ENCODE results near the gene ADM5. TPM values are rescaled to one million over a fixed set of nuclear protein-coding genes. Genes with fewer than 3 reads are reported as not detected.
"Not testable (repeated sequence)": the region's sequence is repeated elsewhere in the genome, so short reads cannot be mapped to it uniquely, and the experiment has no call there.

Gene ADM5
- total RNA-seq, 2 experiments from 2014 or later: 1.4 to 1.8 TPM

DNA sequence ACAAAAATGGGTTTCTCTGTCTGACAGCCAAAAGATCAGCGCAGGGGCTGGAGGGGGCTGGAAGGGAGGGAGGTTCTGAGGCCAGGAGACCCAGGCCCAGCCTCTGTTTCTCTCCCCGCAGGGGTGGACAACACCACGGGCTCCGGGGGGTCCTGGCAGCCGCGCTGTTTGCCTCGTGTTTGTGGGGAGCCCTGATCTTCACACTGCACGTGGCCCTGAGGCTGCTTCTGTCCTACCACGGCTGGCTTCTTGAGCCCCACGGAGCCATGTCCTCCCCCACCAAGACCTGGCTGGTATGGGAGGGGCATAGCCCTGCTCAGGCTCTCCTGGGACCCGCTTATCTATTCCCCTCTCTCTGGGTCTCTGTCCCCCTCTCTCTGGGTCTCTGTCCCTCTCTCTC lies 11.2 kb downstream of the ADM5 start:
- no peaks in the 10 kb centered on the region for H3K9me3 Mint-ChIP-seq
- H3K27ac Mint-ChIP-seq: no peak overlapping the region
- H3K4me1 Mint-ChIP-seq (ENCODE audit: low read depth): no peaks in the 10 kb centered on the region
- intact Hi-C loops (cut with micrococcal nuclease): no loop called here
- H3K36me3 Mint-ChIP-seq (ENCODE audit: low read depth): no peaks in the 10 kb centered on the region
- CTCF ChIA-PET: no interaction called here
- H3K27me3 Mint-ChIP-seq (ENCODE audit: low read depth): no peaks in the 10 kb centered on the region
- no peak overlapping the region for H3K4me3 Mint-ChIP-seq
- DNase-seq: no peak

DNA sequence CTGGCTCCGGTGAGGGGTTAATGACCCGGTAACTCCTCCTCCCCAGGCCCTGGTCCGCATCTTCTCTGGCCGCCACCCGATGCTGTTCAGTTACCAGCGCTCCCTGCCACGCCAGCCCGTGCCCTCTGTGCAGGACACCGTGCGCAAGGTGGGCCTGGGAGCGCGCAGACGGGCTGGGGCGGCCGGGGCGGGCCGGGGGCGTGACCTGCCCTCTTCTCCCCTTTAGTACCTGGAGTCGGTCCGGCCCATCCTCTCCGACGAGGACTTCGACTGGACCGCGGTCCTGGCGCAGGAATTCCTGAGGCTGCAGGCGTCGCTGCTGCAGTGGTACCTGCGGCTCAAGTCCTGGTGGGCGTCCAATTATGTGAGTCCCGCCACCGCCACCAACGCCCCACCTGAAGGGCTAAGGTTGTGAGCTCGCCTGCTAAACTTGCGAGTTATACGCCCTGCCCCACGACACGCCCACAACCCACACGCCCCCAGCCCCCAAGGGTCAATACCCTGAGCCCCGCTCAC lies 11.9 kb downstream of the ADM5 start:
- H3K9me3 Mint-ChIP-seq: no peaks in the 10 kb centered on the region
- no peak overlapping the region for H3K4me3 Mint-ChIP-seq
- intact Hi-C loops (cut with micrococcal nuclease): no loop called here
- no peak overlapping the region for H3K27ac Mint-ChIP-seq
- H3K27me3 Mint-ChIP-seq (ENCODE audit: low read depth): no peaks in the 10 kb centered on the region
- H3K4me1 Mint-ChIP-seq (ENCODE audit: low read depth): no peaks in the 10 kb centered on the region
- no peak for DNase-seq
- H3K36me3 Mint-ChIP-seq (ENCODE audit: low read depth): no peaks in the 10 kb centered on the region
- CTCF ChIA-PET: no interaction called here

DNA sequence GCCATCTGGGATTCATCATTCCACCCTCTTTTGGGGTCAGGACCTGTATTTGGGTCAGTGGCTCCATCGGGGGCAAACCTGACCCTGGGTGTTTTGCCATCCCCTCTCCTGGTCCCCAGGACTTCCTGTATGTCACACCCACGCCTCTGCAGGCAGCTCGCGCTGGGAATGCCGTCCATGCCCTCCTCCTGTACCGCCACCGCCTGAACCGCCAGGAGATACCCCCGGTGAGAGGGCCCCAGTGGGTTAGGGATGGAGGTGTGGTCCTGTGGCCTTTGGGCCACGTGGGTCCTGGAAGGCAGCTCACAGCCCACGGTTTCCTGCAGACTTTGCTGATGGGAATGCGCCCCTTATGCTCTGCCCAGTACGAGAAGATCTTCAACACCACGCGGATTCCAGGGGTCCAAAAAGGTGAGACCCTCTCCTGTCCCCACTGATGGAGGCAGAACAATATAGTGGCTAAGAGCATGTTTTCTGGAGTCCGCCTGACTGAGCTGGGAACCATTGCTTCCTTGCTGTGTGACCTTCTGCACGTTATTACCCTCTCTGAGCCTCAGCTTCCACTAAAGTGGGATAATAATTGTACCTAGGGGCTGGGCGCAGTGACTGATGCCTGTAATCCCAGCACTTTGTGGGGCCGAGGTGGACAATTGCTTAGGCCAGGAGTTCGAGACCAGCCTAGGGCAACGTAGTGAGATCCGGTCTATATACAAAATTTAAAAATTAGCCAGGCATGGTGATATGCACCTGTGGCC lies 15.7 kb downstream of the ADM5 start:
- CTCF ChIA-PET: interaction anchor here (1.6 kb wide), 1 partner anchor 13 kb away, joined by 6 read pairs; no protein-coding TSS in a partner anchor
- intact Hi-C loops (cut with micrococcal nuclease): no loop called here
- Mint-ChIP-seq H3K9me3 (no peaks in the 10 kb centered on the region), H3K27ac (no peak overlapping the region), H3K27me3 (ENCODE audit: low read depth) (no peaks in the 10 kb centered on the region), H3K36me3 (ENCODE audit: low read depth) (no peaks in the 10 kb centered on the region), H3K4me3 (no peak overlapping the region), H3K4me1 (ENCODE audit: low read depth) (no peaks in the 10 kb centered on the region)
- DNase-seq: no peak

DNA sequence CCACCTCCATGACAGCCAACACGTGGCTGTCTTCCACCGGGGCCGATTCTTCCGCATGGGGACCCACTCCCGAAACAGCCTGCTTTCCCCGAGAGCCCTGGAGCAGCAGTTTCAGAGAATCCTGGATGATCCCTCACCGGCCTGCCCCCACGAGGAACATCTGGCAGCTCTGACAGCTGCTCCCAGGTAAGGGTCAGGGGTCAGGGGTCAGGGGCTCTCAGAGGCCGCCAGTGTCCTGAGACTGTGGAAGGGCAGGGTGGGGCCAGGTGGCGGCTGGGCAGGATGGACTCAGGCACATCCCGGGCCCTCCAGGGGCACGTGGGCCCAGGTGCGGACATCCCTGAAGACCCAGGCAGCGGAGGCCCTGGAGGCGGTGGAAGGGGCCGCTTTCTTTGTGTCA lies 16.5 kb downstream of the ADM5 start:
- no peak overlapping the region for H3K4me3 Mint-ChIP-seq
- no peak for DNase-seq
- H3K36me3 Mint-ChIP-seq (ENCODE audit: low read depth): no peaks in the 10 kb centered on the region
- CTCF ChIA-PET: no interaction called here
- intact Hi-C loops (cut with micrococcal nuclease): no loop called here
- H3K27ac Mint-ChIP-seq: no peak overlapping the region
- H3K4me1 Mint-ChIP-seq (ENCODE audit: low read depth): no peaks in the 10 kb centered on the region
- H3K27me3 Mint-ChIP-seq (ENCODE audit: low read depth): no peaks in the 10 kb centered on the region
- no peaks in the 10 kb centered on the region for H3K9me3 Mint-ChIP-seq

DNA sequence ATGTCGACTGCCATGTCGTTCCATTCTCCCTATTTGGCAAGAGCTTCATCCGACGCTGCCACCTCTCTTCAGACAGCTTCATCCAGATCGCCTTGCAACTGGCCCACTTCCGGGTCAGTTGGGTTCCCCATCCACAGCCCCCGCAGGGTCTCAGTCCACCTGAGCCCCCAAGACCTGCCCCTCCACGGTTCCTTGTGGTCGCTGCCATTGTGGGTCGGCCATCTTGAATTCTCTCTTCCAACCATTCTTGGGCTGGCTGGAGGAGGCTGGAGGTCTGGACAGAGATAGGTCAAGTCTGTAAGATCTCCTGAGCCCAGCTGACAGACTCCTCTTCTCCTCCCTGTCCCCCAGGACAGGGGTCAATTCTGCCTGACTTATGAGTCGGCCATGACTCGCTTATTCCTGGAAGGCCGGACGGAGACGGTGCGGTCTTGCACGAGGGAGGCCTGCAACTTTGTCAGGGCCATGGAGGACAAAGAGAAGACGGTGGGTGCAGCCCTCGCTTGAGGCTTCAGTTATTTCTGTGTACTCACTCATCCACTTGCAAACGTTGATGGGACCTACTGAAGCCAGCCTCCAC lies 21.1 kb downstream of the ADM5 start:
- Mint-ChIP-seq H3K4me3 (no peak overlapping the region), H3K27ac (no peak overlapping the region), H3K9me3 (no peaks in the 10 kb centered on the region), H3K36me3 (ENCODE audit: low read depth) (no peaks in the 10 kb centered on the region), H3K4me1 (ENCODE audit: low read depth) (no peaks in the 10 kb centered on the region), H3K27me3 (ENCODE audit: low read depth) (no peaks in the 10 kb centered on the region)
- CTCF ChIA-PET: no interaction called here
- intact Hi-C loops (cut with micrococcal nuclease): no loop called here
- DNase-seq: no peak

DNA sequence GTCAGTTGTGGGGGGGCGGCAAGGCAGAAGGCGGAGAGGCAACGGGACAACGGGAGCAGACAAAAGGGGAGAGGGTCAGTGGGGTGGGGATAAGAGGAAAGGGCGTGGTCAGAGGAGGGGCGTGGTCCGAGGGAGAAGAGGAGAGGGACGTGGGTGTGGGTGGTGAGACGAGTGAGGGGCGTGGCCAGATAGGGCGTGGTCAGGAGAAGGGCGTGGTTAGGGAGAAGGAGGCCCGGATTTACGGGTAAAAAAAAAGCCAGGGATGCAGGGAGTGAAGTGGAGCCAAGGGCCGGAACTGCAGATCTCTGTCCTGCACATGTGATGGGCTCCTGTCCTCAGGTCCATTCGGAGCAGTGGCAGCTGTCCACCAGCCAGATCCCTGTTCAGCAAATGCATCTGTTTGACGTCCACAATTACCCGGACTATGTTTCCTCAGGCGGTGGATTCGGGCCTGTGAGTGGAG lies 23.0 kb downstream of the ADM5 start:
- Mint-ChIP-seq H3K27ac (no peak overlapping the region), H3K27me3 (ENCODE audit: low read depth) (no peaks in the 10 kb centered on the region), H3K36me3 (ENCODE audit: low read depth) (no peaks in the 10 kb centered on the region), H3K4me1 (ENCODE audit: low read depth) (peaks cover 6% of the 10 kb centered on the region), H3K4me3 (no peak overlapping the region), H3K9me3 (no peaks in the 10 kb centered on the region)
- DNase-seq: no peak
- CTCF ChIA-PET: no interaction called here
- intact Hi-C loops (cut with micrococcal nuclease): no loop called here

DNA sequence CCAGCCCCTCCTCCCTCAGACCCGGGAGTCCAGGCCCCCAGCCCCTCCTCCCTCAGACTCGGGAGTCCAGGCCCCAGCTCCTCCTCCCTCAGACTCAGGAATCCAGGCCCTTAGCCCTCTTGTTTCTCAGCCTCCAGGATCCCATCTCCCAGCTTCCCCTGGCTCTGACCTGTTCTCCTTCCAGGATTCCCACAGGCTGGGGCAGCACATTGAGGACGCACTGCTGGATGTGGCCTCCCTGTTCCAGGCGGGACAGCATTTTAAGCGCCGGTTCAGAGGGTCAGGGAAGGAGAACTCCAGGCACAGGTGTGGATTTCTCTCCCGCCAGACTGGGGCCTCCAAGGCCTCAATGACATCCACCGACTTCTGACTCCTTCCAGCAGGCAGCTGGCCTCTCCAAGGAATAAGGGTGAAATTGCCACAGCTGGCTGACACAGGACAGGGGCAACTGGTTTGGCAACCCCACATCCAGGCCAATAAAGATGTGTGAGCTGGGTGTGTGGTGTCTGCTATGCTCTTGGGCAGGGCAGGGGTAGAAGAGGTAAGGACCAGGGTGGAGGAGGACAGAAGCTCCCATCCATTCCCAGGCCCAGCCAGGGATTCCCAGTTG lies 23.9 kb downstream of the ADM5 start:
- Mint-ChIP-seq H3K4me3 (no peak overlapping the region), H3K27me3 (ENCODE audit: low read depth) (no peaks in the 10 kb centered on the region), H3K4me1 (ENCODE audit: low read depth) (peaks cover 12% of the 10 kb centered on the region), H3K9me3 (no peaks in the 10 kb centered on the region), H3K36me3 (ENCODE audit: low read depth) (no peaks in the 10 kb centered on the region), H3K27ac (no peak overlapping the region)
- CTCF ChIA-PET: interaction anchor here (1.1 kb wide), 1 partner anchor 17 kb away, joined by 4 read pairs; no protein-coding TSS in a partner anchor
- intact Hi-C loops (cut with micrococcal nuclease): no loop called here
- no peak for DNase-seq

DNA sequence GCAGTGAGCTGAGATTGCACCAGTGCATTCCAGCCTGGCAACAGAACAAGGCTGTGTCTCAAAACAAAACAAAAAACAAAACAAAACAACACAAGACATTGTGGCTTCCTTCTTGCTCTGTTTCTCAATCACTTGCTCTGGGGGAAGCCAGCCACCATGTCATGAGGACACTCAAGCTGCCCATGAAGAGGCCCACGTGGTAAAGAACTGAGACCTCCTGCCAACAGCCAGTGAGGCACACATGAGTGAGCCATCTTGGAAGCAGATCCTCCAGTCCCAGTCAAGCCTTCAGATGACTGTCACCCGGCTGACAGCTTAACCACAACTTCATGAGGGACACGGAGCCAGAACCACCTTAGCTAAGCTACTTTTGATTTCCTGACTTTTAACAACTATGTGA lies 26.8 kb downstream of the ADM5 start:
- Mint-ChIP-seq H3K27me3 (ENCODE audit: low read depth) (no peaks in the 10 kb centered on the region), H3K4me1 (ENCODE audit: low read depth) (peaks cover 14% of the 10 kb centered on the region), H3K27ac (no peak overlapping the region), H3K9me3 (no peaks in the 10 kb centered on the region), H3K36me3 (ENCODE audit: low read depth) (no peaks in the 10 kb centered on the region), H3K4me3 (no peak overlapping the region)
- intact Hi-C loops (cut with micrococcal nuclease): loop anchor here (2.0 to 5.0 kb wide), 2 partner anchors 151 to 267 kb away; partner anchors contain the start of gene PNKP
- CTCF ChIA-PET: interaction anchor here (0.7 to 2.1 kb wide), 6 partner anchors 12 to 1345 kb away, joined by 3 to 10 read pairs (median 6); no protein-coding TSS in a partner anchor
- peak; percentile 9 for DNase-seq

DNA sequence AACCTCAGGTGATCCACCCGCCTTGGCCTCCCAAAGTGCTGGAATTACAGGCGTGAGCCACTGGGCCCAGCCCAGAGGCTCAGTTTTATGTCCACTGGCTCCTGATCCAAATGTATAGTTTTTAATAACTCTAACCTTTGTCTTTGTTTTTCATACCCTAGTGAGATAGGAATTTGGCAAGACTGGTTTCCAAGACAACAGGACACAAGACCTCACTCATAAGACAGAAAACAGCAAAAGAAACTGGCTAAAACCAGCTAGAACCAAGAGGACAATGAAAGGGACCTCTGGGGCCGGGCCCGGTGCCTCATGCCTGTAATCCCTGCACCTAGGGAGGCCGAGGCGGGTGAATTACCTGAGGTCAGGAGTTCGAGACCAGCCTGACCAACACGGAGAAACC lies 29.1 kb downstream of the ADM5 start:
- H3K9me3 Mint-ChIP-seq: no peaks in the 10 kb centered on the region
- H3K36me3 Mint-ChIP-seq (ENCODE audit: low read depth): peaks cover 3% of the 10 kb centered on the region
- H3K27me3 Mint-ChIP-seq (ENCODE audit: low read depth): no peaks in the 10 kb centered on the region
- intact Hi-C loops (cut with micrococcal nuclease): loop anchor here (5.0 kb wide), 1 partner anchor 149 kb away; the partner anchor contains the start of gene PNKP
- H3K4me3 Mint-ChIP-seq: peak overlapping the region; percentile 46
- H3K4me1 Mint-ChIP-seq (ENCODE audit: low read depth): peaks cover 16% of the 10 kb centered on the region
- H3K27ac Mint-ChIP-seq: no peak overlapping the region
- CTCF ChIA-PET: interaction anchor here (0.5 to 1.7 kb wide), 5 partner anchors 12 to 333 kb away, joined by 3 to 6 read pairs (median 4); no protein-coding TSS in a partner anchor
- no peak for DNase-seq

DNA sequence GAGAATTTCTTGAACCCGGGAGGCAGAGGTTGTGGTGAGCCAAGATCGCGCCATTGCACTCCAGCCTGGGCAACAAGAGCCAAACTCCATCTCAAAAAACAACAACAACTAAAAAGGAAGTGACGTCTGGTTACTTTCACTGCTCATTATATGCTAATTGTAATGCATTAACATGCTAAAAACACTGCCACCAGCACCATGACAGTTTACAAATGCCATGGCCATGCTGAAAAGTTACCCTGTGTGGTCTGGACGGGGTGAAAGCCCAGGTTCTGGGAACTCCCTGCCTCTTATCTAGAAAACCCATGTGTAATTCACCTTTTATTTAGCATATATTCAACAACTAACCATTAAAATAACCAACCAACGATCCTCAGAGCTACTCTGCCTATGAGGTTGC lies 29.6 kb downstream of the ADM5 start:
- intact Hi-C loops (cut with micrococcal nuclease): loop anchor here (5.0 kb wide), 1 partner anchor 148 kb away; the partner anchor contains the start of gene PNKP
- CTCF ChIA-PET: no interaction called here
- H3K4me1 Mint-ChIP-seq (ENCODE audit: low read depth): peaks cover 16% of the 10 kb centered on the region
- no peaks in the 10 kb centered on the region for H3K27me3 Mint-ChIP-seq (ENCODE audit: low read depth)
- no peak overlapping the region for H3K4me3 Mint-ChIP-seq
- DNase-seq: no peak
- peaks cover 3% of the 10 kb centered on the region for H3K36me3 Mint-ChIP-seq (ENCODE audit: low read depth)
- no peaks in the 10 kb centered on the region for H3K9me3 Mint-ChIP-seq
- no peak overlapping the region for H3K27ac Mint-ChIP-seq

DNA sequence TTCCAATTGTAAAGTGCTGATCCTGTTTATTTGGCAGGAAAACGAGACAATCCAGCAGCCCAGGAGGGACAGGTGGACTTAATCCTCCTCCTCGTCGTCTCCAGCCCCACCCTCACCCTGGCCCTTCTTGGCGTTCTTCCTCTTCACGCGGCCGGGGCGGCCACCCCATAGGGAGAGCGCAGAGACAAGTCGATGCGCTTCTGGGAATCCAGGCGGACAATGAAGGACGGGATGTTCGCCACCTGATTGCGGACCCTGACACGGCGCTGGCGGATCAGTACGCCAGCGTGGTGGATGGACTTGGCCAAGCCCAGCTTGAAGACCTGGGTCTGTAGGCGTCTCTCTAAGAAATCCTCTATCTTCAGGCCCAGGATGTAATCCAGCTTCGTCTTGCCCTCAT lies 30.0 kb downstream of the ADM5 start:
- H3K9me3 Mint-ChIP-seq: not testable (repeated sequence)

DNA sequence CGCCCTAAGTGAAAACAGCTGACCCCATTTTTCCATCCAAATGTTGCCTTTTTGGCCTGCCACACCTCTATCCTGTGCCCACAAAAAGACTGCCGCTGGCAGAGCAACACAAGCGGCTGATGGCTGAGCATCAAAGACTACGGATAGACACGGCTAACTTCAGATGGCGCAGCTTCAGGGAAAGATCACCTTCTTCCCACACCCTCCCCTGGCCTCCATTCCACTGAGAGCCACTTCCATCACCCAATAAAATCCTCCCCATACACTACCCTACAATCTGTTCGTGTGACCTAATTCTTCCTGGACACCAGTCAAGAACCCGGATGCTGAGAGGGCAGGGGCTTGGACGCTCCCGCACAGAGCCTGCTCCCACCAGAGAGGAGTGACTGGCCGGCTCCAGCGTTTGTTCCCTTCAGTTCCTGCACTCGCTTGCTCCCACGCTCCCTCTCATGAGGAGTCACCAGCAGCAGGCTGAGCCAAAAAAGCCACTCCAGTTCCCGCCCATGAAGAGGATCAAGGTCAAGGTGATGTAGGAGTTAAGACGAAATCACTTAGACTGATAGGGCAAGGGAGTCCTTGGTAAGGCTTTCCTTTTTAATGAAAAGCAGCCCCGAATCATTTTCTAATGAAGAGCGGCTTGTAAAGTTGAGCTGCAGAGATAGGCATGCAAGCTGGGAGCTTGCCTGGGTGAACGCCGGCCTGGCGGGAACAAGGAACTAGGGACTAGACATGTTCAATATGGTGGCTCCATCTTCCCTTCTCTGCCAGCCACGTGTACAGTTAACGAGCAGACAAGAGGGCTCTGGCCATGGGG lies 38.0 kb downstream of the ADM5 start:
- Mint-ChIP-seq H3K4me1 (ENCODE audit: low read depth) (no peaks in the 10 kb centered on the region), H3K9me3 (no peaks in the 10 kb centered on the region), H3K27me3 (ENCODE audit: low read depth) (no peaks in the 10 kb centered on the region), H3K4me3 (no peak overlapping the region), H3K27ac (no peak overlapping the region), H3K36me3 (ENCODE audit: low read depth) (peaks cover 5% of the 10 kb centered on the region)
- CTCF ChIA-PET: no interaction called here
- intact Hi-C loops (cut with micrococcal nuclease): no loop called here
- no peak for DNase-seq

More for the DNA sequence above, 30.0 kb downstream of the ADM5 start:
- H3K27ac Mint-ChIP-seq; H3K36me3 Mint-ChIP-seq (ENCODE audit: low read depth); DNase-seq; H3K4me3 Mint-ChIP-seq; H3K27me3 Mint-ChIP-seq (ENCODE audit: low read depth); CTCF ChIA-PET: not testable (repeated sequence)
- intact Hi-C loops (cut with micrococcal nuclease): loop anchor here (5.0 kb wide), 1 partner anchor 148 kb away; the partner anchor contains the start of gene PNKP
- H3K4me1 Mint-ChIP-seq (ENCODE audit: low read depth): peaks cover 16% of the 10 kb centered on the region

All from activated naive CD4-positive, alpha-beta T cell treated with anti-CD3 and anti-CD28 coated beads for 36 hours (primary cell).